Panc1 (cell line): ENCODE data around the gene ARHGEF12. TPM values are rescaled to one million over a fixed set of nuclear protein-coding genes. Genes with fewer than 3 reads are reported as not detected.

Source experiments
- ATAC-seq: fragments of 200-7000 bp; cut with Tn5 transposase; 2 replicates; pipeline ENCODE4 v1.9.1; 2020; ENCODE audit warnings: mild to moderate bottlenecking, moderate library complexity
- BruUV-seq: library from RNA; stranded (reverse); fragments of 400-500 nt; replicated peaks from 2 replicates; lab custom pipeline; 2021; lab: Mats Ljungman, UMichigan
- CTCF ChIA-PET: fragments of 300-600 bp; sonication (Branson Sonifier 250); formaldehyde crosslinking; loops from one replicate; lab custom pipeline; 2022; ENCODE audit warnings: antibody characterized with exemption; lab: Charles Lee
- POLR2A ChIA-PET: fragments of 300-600 bp; sonication (Branson Sonifier 250); formaldehyde crosslinking; loops from one replicate; lab custom pipeline; 2022; ENCODE audit warnings: antibody characterized with exemption; lab: Charles Lee
- DNase-seq: peaks from one replicate; pipeline ENCODE4 v3.0.0-alpha.2; 2010; ENCODE audit warnings: low read depth, low spot score
- H3K27ac ChIP-seq: 2 replicates; pipeline ENCODE4 v1.5.1; 2011; ENCODE audit warnings: mild to moderate bottlenecking, low read length, inconsistent platforms
- H3K27me3 ChIP-seq: fragments of 200-500 bp; sonication (Bioruptor generic); 2 replicates; pipeline ENCODE4 v1.6.0; 2014; ENCODE audit warnings: low read length, inconsistent platforms; ENCODE audit not compliant: control insufficient read depth, insufficient read depth
- H3K36me3 ChIP-seq: fragments of 200-500 bp; sonication (Bioruptor generic); 2 replicates; pipeline ENCODE4 v1.5.1; 2014; ENCODE audit warnings: inconsistent platforms, mild to moderate bottlenecking, low read length, moderate library complexity; ENCODE audit not compliant: control insufficient read depth, insufficient read depth
- H3K4me1 ChIP-seq: 2 replicates; pipeline ENCODE4 v1.5.1; 2011; ENCODE audit warnings: inconsistent platforms, mild to moderate bottlenecking, low read length, moderate library complexity; ENCODE audit not compliant: control insufficient read depth, insufficient read depth
- H3K4me3 ChIP-seq, 2 experiments: 2 replicates each; pipeline ENCODE4 v1.5.1; 2011 to 2012; ENCODE audit warnings: low read depth in 2 of 2, low read length in 2 of 2, mild to moderate bottlenecking in 2 of 2, inconsistent platforms in 1 of 2, moderate library complexity in 1 of 2
- H3K9me3 ChIP-seq: fragments of 200-500 bp; sonication (Bioruptor generic); 2 replicates; pipeline ENCODE4 v1.5.1; 2014; ENCODE audit warnings: low read depth, mild to moderate bottlenecking, inconsistent platforms, low read length, moderate library complexity; ENCODE audit not compliant: control insufficient read depth, insufficient read depth
- POLR2AphosphoS5 ChIP-seq: IDR thresholded peaks from 2 replicates; pipeline ENCODE4 v1.6.1; 2012; ENCODE audit warnings: mild to moderate bottlenecking, low read depth, low read length, moderate library complexity
- SIN3A ChIP-seq: IDR thresholded peaks from 2 replicates; pipeline ENCODE4 v1.6.1; 2012; ENCODE audit warnings: low read depth, mild to moderate bottlenecking, low read length, moderate library complexity, borderline replicate concordance; ENCODE audit not compliant: insufficient read depth
- TCF7L2 ChIP-seq: IDR thresholded peaks from 2 replicates; pipeline ENCODE4 v1.6.1; 2011; ENCODE audit warnings: mild to moderate bottlenecking, low read depth, low read length, inconsistent platforms
- in situ Hi-C: cut with HindIII; loops from 2 replicates; pipeline ENCODE4 v1.10.0; 2016; ENCODE audit warnings: low sequenced_read_pairs, low pct_unique_long_range_greater_than_20kb
- intact Hi-C: fragments of 100-400 bp; cut with micrococcal nuclease; formaldehyde crosslinking; loops from one replicate; pipeline ENCODE4 v1.10.0; 2022; ENCODE audit not compliant: unreplicated experiment
- total RNA-seq: library from RNA; stranded (reverse); gene quantifications from one replicate; pipeline ENCODE4 v1.2.1, GENCODE V29; 2021; ENCODE audit not compliant: unreplicated experiment
- TF ChIP-seq, protein P1 (sequence below), 2 experiments: IDR thresholded peaks; 2 replicates each; pipeline ENCODE4 v1.6.1; 2011 to 2012; ENCODE audit warnings: low read depth in 2 of 2, control low read depth in 1 of 2, low read length in 1 of 2, mild to moderate bottlenecking in 1 of 2, moderate library complexity in 1 of 2; ENCODE audit not compliant: insufficient read depth in 1 of 2
- TF ChIP-seq, protein P2 (sequence below): fragments of 450-650 bp; IDR thresholded peaks from 2 replicates; pipeline ENCODE4 v1.5.1; 2017; ENCODE audit warnings: mild to moderate bottlenecking

ARHGEF12 gene
- total RNA-seq, 1 experiment from 2014 or later, result 182 TPM

DNA sequence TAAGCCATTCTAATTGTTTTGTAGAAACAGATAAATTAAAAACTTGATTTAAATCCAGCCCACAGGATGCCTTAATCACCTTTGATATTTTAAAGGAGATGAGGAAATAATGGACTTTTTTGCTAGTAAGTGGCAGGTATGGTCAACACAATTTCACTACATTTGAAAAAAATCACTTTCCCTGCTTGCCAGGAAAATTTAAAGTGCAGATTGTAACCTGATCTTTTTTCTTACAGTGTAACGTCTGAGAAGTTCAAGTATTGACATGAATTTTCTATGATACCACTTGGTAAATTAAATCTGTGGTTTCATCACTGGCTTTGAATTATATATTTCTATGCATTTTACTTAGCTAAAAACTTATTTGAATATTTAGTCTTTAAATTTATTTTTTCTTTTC, 65.3 kb downstream of the ARHGEF12 start:
- intact Hi-C loops (loop anchor here (2.0 kb wide), 1 partner anchor 65 kb away; the partner anchor contains the start of gene ARHGEF12), in situ Hi-C loops (no loop called here)
- Histone ChIP-seq H3K27ac (peak overlapping the region; percentile 99), H3K9me3 (no peaks in the 10 kb centered on the region), H3K27me3 (no peaks in the 10 kb centered on the region), H3K4me1 (peaks cover 87% of the 10 kb centered on the region), H3K36me3 (no peaks in the 10 kb centered on the region), H3K4me3 (peak overlapping the region; percentile 39 to 45; a peak in 3 of 4 replicates)
- no peak for ATAC-seq
- POLR2A ChIA-PET, result interaction anchor here (0.6 kb wide), 1 partner anchor 10 kb away, joined by 25 read pairs; no protein-coding TSS in a partner anchor
- no peak for TF ChIP-seq POLR2AphosphoS5
- no peak for TF ChIP-seq SIN3A
- TF ChIP-seq, protein P1, sequence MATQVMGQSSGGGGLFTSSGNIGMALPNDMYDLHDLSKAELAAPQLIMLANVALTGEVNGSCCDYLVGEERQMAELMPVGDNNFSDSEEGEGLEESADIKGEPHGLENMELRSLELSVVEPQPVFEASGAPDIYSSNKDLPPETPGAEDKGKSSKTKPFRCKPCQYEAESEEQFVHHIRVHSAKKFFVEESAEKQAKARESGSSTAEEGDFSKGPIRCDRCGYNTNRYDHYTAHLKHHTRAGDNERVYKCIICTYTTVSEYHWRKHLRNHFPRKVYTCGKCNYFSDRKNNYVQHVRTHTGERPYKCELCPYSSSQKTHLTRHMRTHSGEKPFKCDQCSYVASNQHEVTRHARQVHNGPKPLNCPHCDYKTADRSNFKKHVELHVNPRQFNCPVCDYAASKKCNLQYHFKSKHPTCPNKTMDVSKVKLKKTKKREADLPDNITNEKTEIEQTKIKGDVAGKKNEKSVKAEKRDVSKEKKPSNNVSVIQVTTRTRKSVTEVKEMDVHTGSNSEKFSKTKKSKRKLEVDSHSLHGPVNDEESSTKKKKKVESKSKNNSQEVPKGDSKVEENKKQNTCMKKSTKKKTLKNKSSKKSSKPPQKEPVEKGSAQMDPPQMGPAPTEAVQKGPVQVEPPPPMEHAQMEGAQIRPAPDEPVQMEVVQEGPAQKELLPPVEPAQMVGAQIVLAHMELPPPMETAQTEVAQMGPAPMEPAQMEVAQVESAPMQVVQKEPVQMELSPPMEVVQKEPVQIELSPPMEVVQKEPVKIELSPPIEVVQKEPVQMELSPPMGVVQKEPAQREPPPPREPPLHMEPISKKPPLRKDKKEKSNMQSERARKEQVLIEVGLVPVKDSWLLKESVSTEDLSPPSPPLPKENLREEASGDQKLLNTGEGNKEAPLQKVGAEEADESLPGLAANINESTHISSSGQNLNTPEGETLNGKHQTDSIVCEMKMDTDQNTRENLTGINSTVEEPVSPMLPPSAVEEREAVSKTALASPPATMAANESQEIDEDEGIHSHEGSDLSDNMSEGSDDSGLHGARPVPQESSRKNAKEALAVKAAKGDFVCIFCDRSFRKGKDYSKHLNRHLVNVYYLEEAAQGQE (IDR thresholded peaks at IDR 0.05; ENCODE audit: insufficient read depth in 1 of 2, low read depth in 2 of 2, low read length in 1 of 2), result no peak
- TF ChIP-seq, protein P2, sequence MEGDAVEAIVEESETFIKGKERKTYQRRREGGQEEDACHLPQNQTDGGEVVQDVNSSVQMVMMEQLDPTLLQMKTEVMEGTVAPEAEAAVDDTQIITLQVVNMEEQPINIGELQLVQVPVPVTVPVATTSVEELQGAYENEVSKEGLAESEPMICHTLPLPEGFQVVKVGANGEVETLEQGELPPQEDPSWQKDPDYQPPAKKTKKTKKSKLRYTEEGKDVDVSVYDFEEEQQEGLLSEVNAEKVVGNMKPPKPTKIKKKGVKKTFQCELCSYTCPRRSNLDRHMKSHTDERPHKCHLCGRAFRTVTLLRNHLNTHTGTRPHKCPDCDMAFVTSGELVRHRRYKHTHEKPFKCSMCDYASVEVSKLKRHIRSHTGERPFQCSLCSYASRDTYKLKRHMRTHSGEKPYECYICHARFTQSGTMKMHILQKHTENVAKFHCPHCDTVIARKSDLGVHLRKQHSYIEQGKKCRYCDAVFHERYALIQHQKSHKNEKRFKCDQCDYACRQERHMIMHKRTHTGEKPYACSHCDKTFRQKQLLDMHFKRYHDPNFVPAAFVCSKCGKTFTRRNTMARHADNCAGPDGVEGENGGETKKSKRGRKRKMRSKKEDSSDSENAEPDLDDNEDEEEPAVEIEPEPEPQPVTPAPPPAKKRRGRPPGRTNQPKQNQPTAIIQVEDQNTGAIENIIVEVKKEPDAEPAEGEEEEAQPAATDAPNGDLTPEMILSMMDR, result no peak
- TF ChIP-seq TCF7L2, result no peak
- no peak for DNase-seq
- CTCF ChIA-PET, result no interaction called here
- BruUV-seq, result no TSS peak

DNA sequence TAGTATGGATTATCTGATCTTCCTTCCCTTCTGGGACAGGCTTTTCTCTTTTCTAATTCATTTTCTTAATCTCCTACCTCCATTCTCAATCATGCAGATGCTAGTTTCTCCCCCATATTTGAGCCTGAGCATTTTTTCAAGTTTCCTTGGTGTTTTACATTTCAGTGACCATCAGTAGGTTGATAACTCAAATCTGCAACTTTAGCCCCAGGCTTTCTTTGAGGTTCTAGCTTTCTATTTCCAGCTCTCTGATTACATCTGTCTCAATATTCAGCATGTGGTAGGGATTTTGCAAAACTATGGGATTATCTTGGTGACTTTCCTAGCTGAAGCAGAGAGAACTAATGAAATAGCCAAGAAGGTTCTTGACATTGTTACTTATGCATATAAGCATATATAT, 67.8 kb downstream of the ARHGEF12 start:
- Histone ChIP-seq H3K4me3 (no peak overlapping the region), H3K27me3 (no peaks in the 10 kb centered on the region), H3K36me3 (no peaks in the 10 kb centered on the region), H3K27ac (peak overlapping the region; percentile 99), H3K9me3 (no peaks in the 10 kb centered on the region), H3K4me1 (peaks cover 66% of the 10 kb centered on the region)
- no TSS peak for BruUV-seq
- no peak for ATAC-seq
- TF ChIP-seq POLR2AphosphoS5 (no peak), SIN3A (no peak), TCF7L2 (no peak)
- TF ChIP-seq, protein P2, result no peak
- TF ChIP-seq, protein P1 (IDR thresholded peaks at IDR 0.05; ENCODE audit: insufficient read depth in 1 of 2, low read depth in 2 of 2, low read length in 1 of 2), result no peak
- POLR2A ChIA-PET, result interaction anchor here (0.6 kb wide), 1 partner anchor 56 kb away, joined by 11 read pairs; no protein-coding TSS in a partner anchor
- intact Hi-C loops, result no loop called here
- CTCF ChIA-PET, result no interaction called here
- in situ Hi-C loops, result no loop called here
- DNase-seq, result no peak
